B cell (primary cell): ENCODE results near the gene TACC3. TPM values are rescaled to one million over a fixed set of nuclear protein-coding genes. Genes with fewer than 3 reads are reported as not detected.

Source experiments
- ATAC-seq: fragments of 200-7000 bp; cut with Tn5 transposase; one replicate; pipeline ENCODE4 v1.10.0; 2021; ENCODE audit warnings: low read depth, mild to moderate bottlenecking, moderate number of reproducible peaks, moderate library complexity
- CTCF ChIA-PET: fragments of 350-600 bp; sonication (Branson Sonifier 250); formaldehyde crosslinking; loops from one replicate; lab custom pipeline; 2021; ENCODE audit warnings: antibody characterized with exemption, inconsistent platforms; lab: Charles Lee
- POLR2A ChIA-PET: fragments of 350-600 bp; sonication (Branson Sonifier 250); formaldehyde crosslinking; loops from one replicate; lab custom pipeline; 2021; ENCODE audit warnings: antibody characterized with exemption; lab: Charles Lee
- DNase-seq: peaks from one replicate; pipeline ENCODE4 v3.0.0; 2013
- H2AFZ ChIP-seq: 2 replicates; pipeline ENCODE4 v1.6.1; 2012; ENCODE audit warnings: mild to moderate bottlenecking, low read depth, low read length; ENCODE audit not compliant: insufficient read depth, poor library complexity, severe bottlenecking
- H3K27ac ChIP-seq, 2 donors: 1 replicate in 1 of 2; 2 replicates in 1 of 2; pipeline ENCODE4 v1.5.1; 2012 to 2013; ENCODE audit warnings: low read length in 2 of 2, mild to moderate bottlenecking in 2 of 2, moderate library complexity in 1 of 2
- H3K27me3 ChIP-seq, 4 experiments: fragments of 200-600 bp in 1 of 4; sonication (generic) in 1 of 4; replicated peaks in 1 of 4; 1 replicate in 2 of 4; 2 replicates in 2 of 4; pipeline versions ENCODE4 v1.6.1 to v1.7.0; 2013 to 2016; ENCODE audit warnings: low read length in 3 of 4, mild to moderate bottlenecking in 2 of 4, mixed read lengths in 1 of 4, moderate library complexity in 1 of 4; ENCODE audit not compliant: insufficient read depth in 4 of 4, control insufficient read depth in 3 of 4; ENCODE audit errors: control extremely low read depth in 1 of 4
- H3K36me3 ChIP-seq, 2 experiments: replicated peaks in 1 of 2; 1 replicate in 1 of 2; 2 replicates in 1 of 2; pipeline versions ENCODE4 v1.6.1 to v1.7.1; 2013; ENCODE audit warnings: low read length in 1 of 2; ENCODE audit not compliant: insufficient read depth in 2 of 2, control insufficient read depth in 1 of 2; ENCODE audit errors: control extremely low read depth in 1 of 2, extremely low read depth in 1 of 2
- H3K4me1 ChIP-seq, 2 donors: fragments of 200-600 bp in 1 of 2; sonication (generic) in 1 of 2; 1 replicate in 1 of 2; 2 replicates in 1 of 2; pipeline versions ENCODE4 v1.5.1 to v1.6.1; 2013 to 2017; ENCODE audit warnings: low read length in 2 of 2; ENCODE audit not compliant: control insufficient read depth in 2 of 2, insufficient read depth in 2 of 2
- H3K4me2 ChIP-seq: replicated peaks from 2 replicates; pipeline ENCODE3; 2012; ENCODE audit warnings: mild to moderate bottlenecking, low read depth, low read length; ENCODE audit not compliant: poor library complexity, severe bottlenecking
- H3K4me3 ChIP-seq, 5 experiments: fragments of 200-600 bp in 1 of 5; sonication (generic) in 1 of 5; 1 replicate in 3 of 5; 2 replicates in 2 of 5; pipeline versions ENCODE4 v1.5.1 to v1.7.0; 2011 to 2016; ENCODE audit warnings: low read length in 4 of 5, mild to moderate bottlenecking in 4 of 5, low read depth in 2 of 5, control low read depth in 1 of 5, moderate library complexity in 1 of 5; ENCODE audit not compliant: insufficient read depth in 1 of 5; ENCODE audit errors: control extremely low read depth in 1 of 5, extremely low read depth in 1 of 5
- H3K79me2 ChIP-seq: fragments of 200-600 bp; sonication (generic); one replicate; pipeline ENCODE4 v1.6.0; 2016; ENCODE audit warnings: low read length; ENCODE audit not compliant: control insufficient read depth, insufficient read depth
- H3K9ac ChIP-seq: fragments of 200-600 bp; sonication (generic); 2 replicates; pipeline ENCODE4 v1.6.1; 2017; ENCODE audit warnings: mild to moderate bottlenecking, low read length, moderate library complexity
- H3K9me3 ChIP-seq, 3 donors: one replicate each; pipeline versions ENCODE4 v1.6.1 to v1.7.1; 2013; ENCODE audit warnings: low read length in 2 of 3; ENCODE audit not compliant: control insufficient read depth in 2 of 3, insufficient read depth in 1 of 3; ENCODE audit errors: control extremely low read depth in 1 of 3
- H4K20me1 ChIP-seq: 2 replicates; pipeline ENCODE4 v1.6.0; 2012; ENCODE audit warnings: mild to moderate bottlenecking, low read length; ENCODE audit not compliant: insufficient read depth, control insufficient read depth, poor library complexity, severe bottlenecking
- H3K27ac Mint-ChIP-seq: one replicate; pipeline ENCODE4 v1.8.0; 2021; ENCODE audit warnings: mixed read lengths
- H3K27me3 Mint-ChIP-seq: one replicate; pipeline ENCODE4 v1.8.0; 2021; ENCODE audit warnings: mixed read lengths
- H3K4me1 Mint-ChIP-seq: one replicate; pipeline ENCODE4 v1.8.0; 2021; ENCODE audit warnings: mixed read lengths
- H3K4me3 Mint-ChIP-seq: one replicate; pipeline ENCODE4 v1.8.0; 2021; ENCODE audit warnings: mixed read lengths
- H3K9me3 Mint-ChIP-seq: one replicate; pipeline ENCODE4 v1.8.0; 2022; ENCODE audit warnings: mixed read lengths; ENCODE audit not compliant: insufficient read depth
- CTCF ChIP-seq: fragments of 200-600 bp; IDR thresholded peaks from one replicate; pipeline ENCODE4 v1.8.0; 2022; ENCODE audit warnings: antibody characterized with exemption, mild to moderate bottlenecking
- EZH2 ChIP-seq: IDR thresholded peaks from 2 replicates; pipeline ENCODE4 v1.6.1; 2012; ENCODE audit warnings: borderline replicate concordance, low read depth, mild to moderate bottlenecking, moderate library complexity, low read length; ENCODE audit not compliant: insufficient read depth, poor library complexity, severe bottlenecking
- WGBS: methylation state at CpG from one replicate; pipeline ENCODE4 v1.1.5; 2013; ENCODE audit warnings: missing lambda C conversion rate; ENCODE audit not compliant: insufficient coverage; 5-methylcytosine and 5-hydroxymethylcytosine counted together
- intact Hi-C: fragments of 100-400 bp; cut with micrococcal nuclease; formaldehyde crosslinking; loops from one replicate; pipeline ENCODE4 v1.10.0; 2022
- polyA plus RNA-seq: library from polyadenylated mRNA; depleted of rRNA; stranded (reverse); fragments of >200 nt; gene quantifications from 2 replicates; pipeline ENCODE4 v1.2.3, GENCODE V29; 2012
- total RNA-seq, 2 donors: library from RNA; stranded (reverse); fragments of 120-200 nt in 1 of 2; gene quantifications; 1 replicate in 1 of 2; 2 replicates in 1 of 2; pipeline versions ENCODE4 v1.2.3 to v1.2.4, GENCODE V29; 2013 to 2022

Gene TACC3
- total and polyA plus RNA-seq, 2 donors (not counting 1 experiment from before 2014, with no cell fraction given): 29.5 to 47.9 TPM

- Mint-ChIP-seq H3K4me3 (no peak overlapping the region), H3K27ac (no peak overlapping the region), H3K27me3 (no peaks in the 10 kb centered on the region), H3K9me3 (peaks cover 2% of the 10 kb centered on the region), H3K4me1 (no peaks in the 10 kb centered on the region)
- no peak overlapping the region for H3K27ac ChIP-seq
- TF ChIP-seq EZH2 (no peak), CTCF (no peak)
- H3K36me3 ChIP-seq: peaks cover 0 to 27% of the 10 kb centered on the region in 2 experiments
- no peak for ATAC-seq
- H3K4me2 ChIP-seq: no peak overlapping the region
- H3K4me3 ChIP-seq: no peak overlapping the region
- CTCF ChIA-PET: interaction anchor here (1.2 to 1.6 kb wide), 3 partner anchors 9 to 156 kb away, joined by 3 to 6 read pairs (median 3); no protein-coding TSS in a partner anchor
- H3K9me3 ChIP-seq: peaks cover 0 to 10% (median 2%) of the 10 kb centered on the region in 3 donors
- no peaks in the 10 kb centered on the region for H3K79me2 ChIP-seq
- no peak overlapping the region for H2AFZ ChIP-seq
- DNase-seq: no peak
- H3K27me3 ChIP-seq: peaks cover 0 to 4% (median 0%) of the 10 kb centered on the region in 4 experiments
- intact Hi-C loops: no loop called here
- POLR2A ChIA-PET: no interaction called here
- no peaks in the 10 kb centered on the region for H4K20me1 ChIP-seq
- H3K9ac ChIP-seq: no peak overlapping the region
- H3K4me1 ChIP-seq: peaks cover 3 to 8% of the 10 kb centered on the region in 2 donors
- WGBS: 98% methylated on average over 8 of the region's 12 CpGs
Measured at GRCh38 chr4:1743551-1743950, 22.2 kb downstream of the TACC3 start.

GRCh38 chr4:1743975-1744374 is 22.7 kb downstream of the TACC3 start:
- no peak for ATAC-seq
- no peak for TF ChIP-seq EZH2
- no peak for TF ChIP-seq CTCF
- peaks cover 0 to 6% (median 0%) of the 10 kb centered on the region in 3 donors for H3K9me3 ChIP-seq
- no peaks in the 10 kb centered on the region for H3K4me1 Mint-ChIP-seq
- peaks cover 3 to 10% of the 10 kb centered on the region in 2 donors for H3K4me1 ChIP-seq
- intact Hi-C loops: no loop called here
- peaks cover 0 to 7% (median 0%) of the 10 kb centered on the region in 4 experiments for H3K27me3 ChIP-seq
- H2AFZ ChIP-seq: no peak overlapping the region
- H3K4me3 Mint-ChIP-seq: no peak overlapping the region
- H3K27me3 Mint-ChIP-seq: no peaks in the 10 kb centered on the region
- H3K36me3 ChIP-seq: peaks cover 0 to 23% of the 10 kb centered on the region in 2 experiments
- no peak overlapping the region for H3K4me3 ChIP-seq
- no peak overlapping the region for H3K27ac ChIP-seq
- POLR2A ChIA-PET: no interaction called here
- CTCF ChIA-PET: interaction anchor here (1.0 to 6.7 kb wide), 7 partner anchors 10 to 155 kb away, joined by 3 to 120 read pairs (median 4); no protein-coding TSS in a partner anchor
- WGBS: 97% methylated on average over 6 of the region's 6 CpGs
- H3K79me2 ChIP-seq: no peaks in the 10 kb centered on the region
- H4K20me1 ChIP-seq: no peaks in the 10 kb centered on the region
- no peak for DNase-seq
- H3K9me3 Mint-ChIP-seq: no peaks in the 10 kb centered on the region
- no peak overlapping the region for H3K4me2 ChIP-seq
- H3K9ac ChIP-seq: no peak overlapping the region
- no peak overlapping the region for H3K27ac Mint-ChIP-seq
